HEK293 (cell line): Measurements from ENCODE around the gene DOK5.

Source experiments
- CTCF ChIA-PET: fragments of 350-600 bp; formaldehyde crosslinking; extraction: SDS; loops from one replicate; lab custom pipeline; 2021; ENCODE audit warnings: antibody characterized with exemption; lab: Yijun Ruan, JAX
- POLR2A ChIA-PET: fragments of 300-600 bp; formaldehyde crosslinking; extraction: SDS; loops from one replicate; lab custom pipeline; 2020; ENCODE audit warnings: antibody characterized with exemption, inconsistent platforms; lab: Yijun Ruan, JAX
- H3K27ac ChIP-seq: fragments of 200-500 bp; sonication (Bioruptor generic); 2 replicates; pipeline ENCODE4 v1.5.1; 2014; ENCODE audit warnings: low read depth, low read length, control low read depth, inconsistent platforms; ENCODE audit errors: extremely low read depth
- H3K36me3 ChIP-seq, 2 experiments: fragments of 200-500 bp in 1 of 2; sonication (Bioruptor generic) in 1 of 2; 1 replicate in 1 of 2; 2 replicates in 1 of 2; pipeline ENCODE4 v1.5.1; 2014 to 2017; ENCODE audit warnings: inconsistent platforms in 2 of 2, low read length in 2 of 2; ENCODE audit not compliant: control insufficient read depth in 2 of 2, insufficient read depth in 1 of 2
- H3K4me1 ChIP-seq: fragments of 200-500 bp; sonication (Bioruptor generic); 2 replicates; pipeline ENCODE4 v1.5.1; 2014; ENCODE audit warnings: mild to moderate bottlenecking, low read length, inconsistent platforms; ENCODE audit not compliant: control insufficient read depth, insufficient read depth
- H3K4me3 ChIP-seq: 2 replicates; pipeline ENCODE4 v1.5.1; 2011; ENCODE audit warnings: low read depth, mild to moderate bottlenecking, control low read depth, low read length, moderate library complexity
- H3K9me3 ChIP-seq: fragments of 200-500 bp; sonication (Bioruptor generic); 2 replicates; pipeline ENCODE4 v1.5.1; 2014; ENCODE audit warnings: low read depth, low read length, inconsistent platforms; ENCODE audit not compliant: control insufficient read depth, insufficient read depth
- HOXD13 ChIP-seq: sonication (generic); formaldehyde crosslinking; IDR thresholded peaks from 2 replicates; pipeline ENCODE4 v1.8.0; 2022; ENCODE audit warnings: missing genetic modification reagents, borderline replicate concordance
- KLF10 ChIP-seq: fragments of 450-650 bp; IDR thresholded peaks from 2 replicates; pipeline ENCODE4 v1.5.1; 2018; ENCODE audit warnings: missing biosample characterization, mild to moderate bottlenecking, missing genetic modification characterization
- SETDB1 ChIP-seq: IDR thresholded peaks from one replicate; pipeline ENCODE4 v1.6.1; 2017; ENCODE audit warnings: mild to moderate bottlenecking, low read length, moderate library complexity, mixed read lengths; ENCODE audit not compliant: insufficient read length
- ZBTB17 ChIP-seq: fragments of 450-650 bp; formaldehyde crosslinking; IDR thresholded peaks from 2 replicates; pipeline ENCODE4 v1.5.1; 2016; ENCODE audit warnings: missing biosample characterization, missing genetic modification characterization
- ZBTB6 ChIP-seq: fragments of 450-650 bp; formaldehyde crosslinking; IDR thresholded peaks from 2 replicates; pipeline ENCODE4 v1.5.1; 2017; ENCODE audit warnings: missing biosample characterization, missing genetic modification characterization
- ZNF114 ChIP-seq: fragments of 450-650 bp; formaldehyde crosslinking; IDR thresholded peaks from 2 replicates; pipeline ENCODE4 v1.5.0; 2017; ENCODE audit warnings: missing biosample characterization, missing genetic modification characterization
- ZNF138 ChIP-seq: fragments of 450-650 bp; formaldehyde crosslinking; IDR thresholded peaks from 2 replicates; pipeline ENCODE4 v1.5.1; 2016; ENCODE audit warnings: missing biosample characterization, missing genetic modification characterization, borderline replicate concordance
- ZNF16 ChIP-seq: fragments of 450-650 bp; formaldehyde crosslinking; IDR thresholded peaks from 2 replicates; pipeline ENCODE4 v1.5.1; 2016; ENCODE audit warnings: low read depth, missing biosample characterization, missing genetic modification characterization
- ZNF184 ChIP-seq: fragments of 450-650 bp; IDR thresholded peaks from 2 replicates; pipeline ENCODE4 v1.5.1; 2018; ENCODE audit warnings: missing biosample characterization, mild to moderate bottlenecking, missing genetic modification characterization
- ZNF202 ChIP-seq: fragments of 450-650 bp; formaldehyde crosslinking; IDR thresholded peaks from 2 replicates; pipeline ENCODE4 v1.5.1; 2016; ENCODE audit warnings: missing biosample characterization, missing genetic modification characterization, borderline replicate concordance
- ZNF221 ChIP-seq: fragments of 450-650 bp; formaldehyde crosslinking; IDR thresholded peaks from 2 replicates; pipeline ENCODE4 v1.5.1; 2017; ENCODE audit warnings: missing biosample characterization, missing genetic modification characterization, borderline replicate concordance
- ZNF423 ChIP-seq: fragments of 450-650 bp; formaldehyde crosslinking; IDR thresholded peaks from 2 replicates; pipeline ENCODE4 v1.5.1; 2016; ENCODE audit warnings: missing biosample characterization, missing genetic modification characterization
- ZNF426 ChIP-seq: fragments of 450-650 bp; formaldehyde crosslinking; IDR thresholded peaks from 2 replicates; pipeline ENCODE4 v1.5.1; 2017; ENCODE audit warnings: missing biosample characterization, missing genetic modification characterization, mild to moderate bottlenecking, inconsistent platforms, moderate library complexity
- ZNF433 ChIP-seq: fragments of 450-650 bp; formaldehyde crosslinking; IDR thresholded peaks from 2 replicates; pipeline ENCODE4 v1.5.1; 2016; ENCODE audit warnings: missing biosample characterization, missing genetic modification characterization, low read depth
- ZNF530 ChIP-seq: fragments of 450-650 bp; formaldehyde crosslinking; IDR thresholded peaks from 2 replicates; pipeline ENCODE4 v1.5.1; 2016; ENCODE audit warnings: low read depth, missing biosample characterization, missing genetic modification characterization
- ZNF561 ChIP-seq: fragments of 450-650 bp; IDR thresholded peaks from 2 replicates; pipeline ENCODE4 v1.5.1; 2018; ENCODE audit warnings: missing biosample characterization, missing genetic modification characterization, borderline replicate concordance
- ZNF596 ChIP-seq: fragments of 450-650 bp; IDR thresholded peaks from 2 replicates; pipeline ENCODE4 v1.5.0; 2018; ENCODE audit warnings: missing biosample characterization, mild to moderate bottlenecking, missing genetic modification characterization, moderate library complexity
- ZNF621 ChIP-seq: fragments of 450-650 bp; formaldehyde crosslinking; IDR thresholded peaks from 2 replicates; pipeline ENCODE4 v1.5.1; 2017; ENCODE audit warnings: missing biosample characterization, missing genetic modification characterization
- ZNF626 ChIP-seq: fragments of 450-650 bp; sonication (Bioruptor Pico); formaldehyde crosslinking; IDR thresholded peaks from 2 replicates; pipeline ENCODE4 v1.5.1; 2018; ENCODE audit warnings: missing biosample characterization, missing genetic modification characterization, inconsistent platforms
- ZSCAN30 ChIP-seq: fragments of 450-650 bp; IDR thresholded peaks from 2 replicates; pipeline ENCODE4 v1.5.1; 2018; ENCODE audit warnings: missing biosample characterization, mild to moderate bottlenecking, missing genetic modification characterization, moderate library complexity
- TF ChIP-seq, protein P1 (sequence below): fragments of 450-650 bp; formaldehyde crosslinking; conservative IDR thresholded peaks from 2 replicates; pipeline ENCODE4 v1.5.1; 2016; ENCODE audit warnings: low read depth, missing biosample characterization, missing genetic modification characterization

Gene DOK5

GRCh38 chr20:54565255-54565654 lies 89.9 kb downstream of the DOK5 start:
- CTCF ChIA-PET: no interaction called here
- Histone ChIP-seq H3K36me3 (no peaks in the 10 kb centered on the region), H3K4me3 (no peak overlapping the region), H3K27ac (no peak overlapping the region), H3K9me3 (no peaks in the 10 kb centered on the region), H3K4me1 (no peaks in the 10 kb centered on the region)
- TF ChIP-seq KLF10 (tag by site-specific recombination) (no peak), ZNF530 (tag by site-specific recombination) (no peak), ZNF433 (tag by site-specific recombination) (no peak)
- POLR2A ChIA-PET: no interaction called here

- Histone ChIP-seq H3K4me3 (no peak overlapping the region), H3K9me3 (no peaks in the 10 kb centered on the region), H3K36me3 (no peaks in the 10 kb centered on the region), H3K4me1 (no peaks in the 10 kb centered on the region), H3K27ac (no peak overlapping the region)
- ChIA-PET POLR2A (no interaction called here), CTCF (interaction anchor here (0.7 kb wide), 1 partner anchor 78 kb away, joined by 3 read pairs; no protein-coding TSS in a partner anchor)
- no peak for TF ChIP-seq ZNF184
- no peak for TF ChIP-seq ZSCAN30 (tag by site-specific recombination)
- no peak for TF ChIP-seq ZNF621 (tag by site-specific recombination)
- TF ChIP-seq ZNF114 (tag by site-specific recombination): no peak
- no peak for TF ChIP-seq ZNF626 (tag by site-specific recombination)
- no peak for TF ChIP-seq HOXD13 (CRISPR knock-in tag)
- no peak for TF ChIP-seq ZNF202 (tag by site-specific recombination)
- no peak for TF ChIP-seq SETDB1
- TF ChIP-seq ZNF596 (tag by site-specific recombination): no peak
- TF ChIP-seq ZNF561 (tag by site-specific recombination): no peak
- TF ChIP-seq ZNF423 (tag by site-specific recombination): no peak
- no peak for TF ChIP-seq ZBTB17 (tag by site-specific recombination)
- no peak for TF ChIP-seq ZNF221 (tag by site-specific recombination)
- no peak for TF ChIP-seq ZNF138 (tag by site-specific recombination)
- TF ChIP-seq ZNF16 (tag by site-specific recombination): no peak
- TF ChIP-seq, protein P1, sequence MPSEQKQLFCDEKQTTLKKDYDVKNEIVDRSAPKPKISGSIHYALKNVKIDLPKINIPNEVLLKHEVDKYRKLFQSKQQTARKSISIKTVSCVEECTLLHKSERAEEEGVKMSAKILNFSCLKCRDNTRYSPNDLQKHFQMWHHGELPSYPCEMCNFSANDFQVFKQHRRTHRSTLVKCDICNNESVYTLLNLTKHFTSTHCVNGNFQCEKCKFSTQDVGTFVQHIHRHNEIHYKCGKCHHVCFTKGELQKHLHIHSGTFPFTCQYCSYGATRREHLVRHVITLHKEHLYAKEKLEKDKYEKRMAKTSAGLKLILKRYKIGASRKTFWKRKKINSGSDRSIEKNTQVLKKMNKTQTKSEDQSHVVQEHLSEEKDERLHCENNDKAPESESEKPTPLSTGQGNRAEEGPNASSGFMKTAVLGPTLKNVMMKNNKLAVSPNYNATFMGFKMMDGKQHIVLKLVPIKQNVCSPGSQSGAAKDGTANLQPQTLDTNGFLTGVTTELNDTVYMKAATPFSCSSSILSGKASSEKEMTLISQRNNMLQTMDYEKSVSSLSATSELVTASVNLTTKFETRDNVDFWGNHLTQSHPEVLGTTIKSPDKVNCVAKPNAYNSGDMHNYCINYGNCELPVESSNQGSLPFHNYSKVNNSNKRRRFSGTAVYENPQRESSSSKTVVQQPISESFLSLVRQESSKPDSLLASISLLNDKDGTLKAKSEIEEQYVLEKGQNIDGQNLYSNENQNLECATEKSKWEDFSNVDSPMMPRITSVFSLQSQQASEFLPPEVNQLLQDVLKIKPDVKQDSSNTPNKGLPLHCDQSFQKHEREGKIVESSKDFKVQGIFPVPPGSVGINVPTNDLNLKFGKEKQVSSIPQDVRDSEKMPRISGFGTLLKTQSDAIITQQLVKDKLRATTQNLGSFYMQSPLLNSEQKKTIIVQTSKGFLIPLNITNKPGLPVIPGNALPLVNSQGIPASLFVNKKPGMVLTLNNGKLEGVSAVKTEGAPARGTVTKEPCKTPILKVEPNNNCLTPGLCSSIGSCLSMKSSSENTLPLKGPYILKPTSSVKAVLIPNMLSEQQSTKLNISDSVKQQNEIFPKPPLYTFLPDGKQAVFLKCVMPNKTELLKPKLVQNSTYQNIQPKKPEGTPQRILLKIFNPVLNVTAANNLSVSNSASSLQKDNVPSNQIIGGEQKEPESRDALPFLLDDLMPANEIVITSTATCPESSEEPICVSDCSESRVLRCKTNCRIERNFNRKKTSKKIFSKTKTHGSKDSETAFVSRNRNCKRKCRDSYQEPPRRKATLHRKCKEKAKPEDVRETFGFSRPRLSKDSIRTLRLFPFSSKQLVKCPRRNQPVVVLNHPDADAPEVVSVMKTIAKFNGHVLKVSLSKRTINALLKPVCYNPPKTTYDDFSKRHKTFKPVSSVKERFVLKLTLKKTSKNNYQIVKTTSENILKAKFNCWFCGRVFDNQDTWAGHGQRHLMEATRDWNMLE (tag by site-specific recombination): no peak
- no peak for TF ChIP-seq ZNF426 (tag by site-specific recombination)
- no peak for TF ChIP-seq ZBTB6 (tag by site-specific recombination)
- TF ChIP-seq KLF10 (tag by site-specific recombination): no peak
Observed at GRCh38 chr20:54566031-54566688, 90.8 kb downstream of the DOK5 start.
